Muscle layer of colon (tissue), 2 donors: ENCODE data around the gene GNG12.

ENCODE experiments used
- H3K27ac ChIP-seq: one replicate; pipeline ENCODE4 v1.7.0; 2013; ENCODE audit warnings: low read depth, mild to moderate bottlenecking, low read length, moderate library complexity
- H3K27me3 ChIP-seq, 2 donors: one replicate each; pipeline ENCODE4 v1.7.0; 2013; ENCODE audit warnings: low read length in 2 of 2, mild to moderate bottlenecking in 2 of 2; ENCODE audit not compliant: insufficient read depth in 2 of 2, control insufficient read depth in 1 of 2
- H3K36me3 ChIP-seq: one replicate; pipeline ENCODE4 v1.7.0; 2013; ENCODE audit warnings: mild to moderate bottlenecking, low read length; ENCODE audit not compliant: insufficient read depth
- H3K4me1 ChIP-seq: one replicate; pipeline ENCODE4 v1.7.0; 2013; ENCODE audit warnings: mild to moderate bottlenecking, low read length; ENCODE audit not compliant: insufficient read depth
- H3K4me3 ChIP-seq, 2 donors: one replicate each; pipeline ENCODE4 v1.7.0; 2013; ENCODE audit warnings: low read length in 2 of 2, low read depth in 1 of 2, mild to moderate bottlenecking in 1 of 2, moderate library complexity in 1 of 2
- H3K9ac ChIP-seq: one replicate; pipeline ENCODE4 v1.7.0; 2013; ENCODE audit warnings: low read length
- H3K9me3 ChIP-seq: one replicate; pipeline ENCODE4 v1.7.0; 2013; ENCODE audit warnings: mild to moderate bottlenecking, low read length
- donor health status: abdominal sarcoma.
- donor health status: Adenocarcinoma of cecum.

GNG12 gene

DNA sequence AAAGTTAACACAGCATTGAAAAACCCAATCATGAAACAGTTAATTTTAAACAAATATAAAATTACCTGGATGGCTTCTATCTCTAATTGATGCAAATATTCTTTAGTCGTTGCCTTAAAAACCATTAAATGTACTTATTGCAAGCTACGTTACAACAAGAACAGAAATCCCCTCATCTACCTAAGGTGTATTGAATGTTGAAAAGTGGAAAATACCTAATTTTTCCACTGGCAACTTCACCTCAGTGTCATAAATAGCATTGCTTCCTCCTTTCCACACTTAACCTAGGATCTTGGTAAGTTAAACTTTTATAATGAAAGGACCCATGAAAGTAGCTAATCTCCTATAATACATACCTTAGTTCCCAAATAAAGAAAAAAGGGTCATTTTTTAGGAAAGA, 142.9 kb downstream of the GNG12 start:
- peaks cover 8% of the 10 kb centered on the region for H3K4me1 ChIP-seq
- no peaks in the 10 kb centered on the region for H3K27me3 ChIP-seq
- no peak overlapping the region for H3K27ac ChIP-seq
- no peak overlapping the region for H3K4me3 ChIP-seq
- no peaks in the 10 kb centered on the region for H3K9me3 ChIP-seq
- peaks cover 3% of the 10 kb centered on the region for H3K36me3 ChIP-seq
- no peak overlapping the region for H3K9ac ChIP-seq

DNA sequence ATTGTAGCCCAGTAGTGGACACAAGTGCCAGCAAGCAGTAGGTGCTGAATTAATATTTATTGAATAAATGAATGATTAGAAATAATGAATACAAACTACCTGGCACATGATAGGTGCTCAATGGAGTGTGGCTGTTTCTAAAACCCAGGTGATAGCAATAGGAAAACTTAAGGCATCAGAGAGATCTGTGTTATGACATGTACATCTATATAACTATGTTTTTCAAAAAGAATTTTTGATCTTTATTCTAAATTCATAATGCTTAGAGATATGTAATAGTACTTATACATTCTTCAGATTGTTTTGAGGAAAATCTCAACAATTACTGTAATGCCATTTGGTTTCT, 143.3 kb downstream of the GNG12 start:
- Histone ChIP-seq H3K9ac (no peak overlapping the region), H3K4me3 (no peak overlapping the region), H3K9me3 (no peaks in the 10 kb centered on the region), H3K36me3 (peaks cover 3% of the 10 kb centered on the region), H3K4me1 (peaks cover 8% of the 10 kb centered on the region), H3K27me3 (no peaks in the 10 kb centered on the region), H3K27ac (no peak overlapping the region)

DNA sequence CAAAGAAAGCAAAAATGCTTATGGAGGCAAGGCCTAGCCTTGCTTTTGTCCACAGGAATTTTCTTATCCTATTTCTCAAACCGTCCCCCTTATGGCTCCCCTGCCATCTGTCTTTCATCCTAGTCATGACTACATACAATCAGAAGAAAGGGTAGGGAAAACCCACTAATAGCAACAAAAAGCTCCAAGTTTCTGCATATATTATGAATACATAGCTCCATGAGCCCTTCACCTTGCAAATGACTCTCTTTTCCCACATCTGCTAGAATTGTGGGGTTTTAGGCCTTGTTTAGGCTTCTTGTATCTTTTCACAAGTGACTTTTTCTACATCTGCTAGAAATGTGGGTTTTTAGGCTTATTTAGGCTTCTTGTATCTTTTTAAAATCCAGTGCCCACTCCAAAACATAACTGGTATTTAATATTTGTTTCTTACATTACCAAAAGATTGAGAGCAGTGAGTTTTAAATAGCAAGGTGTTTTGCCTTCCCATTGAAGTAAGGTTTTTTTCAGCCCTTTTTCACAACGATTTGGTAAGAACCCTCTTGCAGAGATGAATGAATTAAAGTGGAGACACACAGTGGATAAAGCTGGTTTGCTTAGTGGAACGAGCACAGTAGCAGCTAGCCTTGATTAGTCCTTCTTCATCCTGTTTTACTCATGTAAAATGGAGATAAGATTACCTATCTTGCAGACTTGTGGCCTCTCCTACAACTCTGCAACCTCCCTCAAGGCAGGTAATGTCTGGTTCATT, 143.8 kb downstream of the GNG12 start:
- Histone ChIP-seq H3K4me1 (peaks cover 10% of the 10 kb centered on the region), H3K4me3 (no peak overlapping the region), H3K36me3 (peaks cover 3% of the 10 kb centered on the region), H3K9me3 (no peaks in the 10 kb centered on the region), H3K27ac (no peak overlapping the region), H3K9ac (no peak overlapping the region), H3K27me3 (no peaks in the 10 kb centered on the region)

DNA sequence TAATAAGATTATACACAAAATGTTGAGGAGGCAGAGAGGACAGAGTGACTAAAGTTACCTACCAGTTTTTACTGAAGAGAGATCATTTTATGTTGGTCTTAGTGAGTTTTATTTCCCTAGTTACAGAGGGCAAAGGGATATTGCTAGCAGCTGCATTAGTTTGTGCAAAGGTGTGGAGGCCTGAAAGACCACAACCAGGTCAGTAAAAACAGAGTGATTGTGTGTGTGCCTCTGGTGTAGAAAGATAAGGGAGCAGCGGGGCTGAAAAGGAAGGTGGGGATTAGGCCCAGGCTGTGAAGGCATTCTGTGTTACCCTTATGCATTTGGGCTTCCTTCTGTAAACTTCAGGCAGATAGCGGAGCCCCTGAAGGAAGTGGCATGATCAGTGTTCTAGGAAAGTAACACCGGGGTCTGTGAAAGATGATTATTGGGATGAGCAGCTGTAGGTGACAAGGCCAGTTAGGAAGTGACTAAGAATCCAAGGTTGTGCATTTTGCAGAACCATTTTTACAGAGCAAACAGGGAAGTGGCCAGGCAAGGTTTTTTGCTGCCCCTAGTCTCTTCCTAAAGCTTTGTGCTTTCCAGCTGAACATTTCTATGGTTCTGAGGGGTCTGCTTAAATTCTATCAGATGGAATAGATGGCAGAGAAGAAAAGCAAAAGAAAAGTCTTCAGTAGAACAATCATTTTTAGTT, 144.6 kb downstream of the GNG12 start:
- no peaks in the 10 kb centered on the region for H3K27me3 ChIP-seq
- H3K27ac ChIP-seq, result no peak overlapping the region
- H3K9me3 ChIP-seq, result no peaks in the 10 kb centered on the region
- H3K36me3 ChIP-seq, result peaks cover 3% of the 10 kb centered on the region
- H3K4me1 ChIP-seq, result peaks cover 15% of the 10 kb centered on the region
- H3K4me3 ChIP-seq, result no peak overlapping the region
- no peak overlapping the region for H3K9ac ChIP-seq

DNA sequence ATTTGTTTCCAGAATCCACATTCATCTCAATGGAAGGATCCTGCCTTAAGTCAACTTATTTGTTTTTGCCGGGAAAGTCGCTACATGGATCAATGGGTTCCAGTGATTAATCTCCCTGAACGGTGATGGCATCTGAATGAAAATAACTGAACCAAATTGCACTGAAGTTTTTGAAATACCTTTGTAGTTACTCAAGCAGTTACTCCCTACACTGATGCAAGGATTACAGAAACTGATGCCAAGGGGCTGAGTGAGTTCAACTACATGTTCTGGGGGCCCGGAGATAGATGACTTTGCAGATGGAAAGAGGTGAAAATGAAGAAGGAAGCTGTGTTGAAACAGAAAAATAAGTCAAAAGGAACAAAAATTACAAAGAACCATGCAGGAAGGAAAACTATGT, 145.6 kb downstream of the GNG12 start:
- peaks cover 3% of the 10 kb centered on the region for H3K36me3 ChIP-seq
- H3K4me3 ChIP-seq, result no peak overlapping the region
- H3K27me3 ChIP-seq, result no peaks in the 10 kb centered on the region
- H3K9ac ChIP-seq, result no peak overlapping the region
- no peaks in the 10 kb centered on the region for H3K9me3 ChIP-seq
- peaks cover 15% of the 10 kb centered on the region for H3K4me1 ChIP-seq
- H3K27ac ChIP-seq, result no peak overlapping the region

DNA sequence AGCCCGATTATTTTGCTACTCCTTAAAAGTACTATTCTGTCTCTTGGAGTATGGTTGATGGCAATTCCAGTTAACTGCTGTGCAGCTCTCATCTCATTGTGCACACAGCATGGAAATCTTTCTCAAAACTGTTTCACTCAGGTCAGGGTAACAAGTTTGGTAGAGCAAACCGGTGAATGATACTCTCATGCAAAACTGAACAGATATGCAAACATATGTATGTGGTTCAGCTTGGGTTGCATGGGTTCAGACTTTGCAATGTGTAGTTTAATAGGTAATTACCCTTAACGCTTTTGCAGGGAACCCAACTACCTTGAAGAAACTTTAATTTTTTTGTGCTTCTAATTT, 146.1 kb downstream of the GNG12 start:
- Histone ChIP-seq H3K9ac (no peak overlapping the region), H3K27ac (peak overlapping the region; percentile 86), H3K4me1 (peaks cover 15% of the 10 kb centered on the region)

DNA sequence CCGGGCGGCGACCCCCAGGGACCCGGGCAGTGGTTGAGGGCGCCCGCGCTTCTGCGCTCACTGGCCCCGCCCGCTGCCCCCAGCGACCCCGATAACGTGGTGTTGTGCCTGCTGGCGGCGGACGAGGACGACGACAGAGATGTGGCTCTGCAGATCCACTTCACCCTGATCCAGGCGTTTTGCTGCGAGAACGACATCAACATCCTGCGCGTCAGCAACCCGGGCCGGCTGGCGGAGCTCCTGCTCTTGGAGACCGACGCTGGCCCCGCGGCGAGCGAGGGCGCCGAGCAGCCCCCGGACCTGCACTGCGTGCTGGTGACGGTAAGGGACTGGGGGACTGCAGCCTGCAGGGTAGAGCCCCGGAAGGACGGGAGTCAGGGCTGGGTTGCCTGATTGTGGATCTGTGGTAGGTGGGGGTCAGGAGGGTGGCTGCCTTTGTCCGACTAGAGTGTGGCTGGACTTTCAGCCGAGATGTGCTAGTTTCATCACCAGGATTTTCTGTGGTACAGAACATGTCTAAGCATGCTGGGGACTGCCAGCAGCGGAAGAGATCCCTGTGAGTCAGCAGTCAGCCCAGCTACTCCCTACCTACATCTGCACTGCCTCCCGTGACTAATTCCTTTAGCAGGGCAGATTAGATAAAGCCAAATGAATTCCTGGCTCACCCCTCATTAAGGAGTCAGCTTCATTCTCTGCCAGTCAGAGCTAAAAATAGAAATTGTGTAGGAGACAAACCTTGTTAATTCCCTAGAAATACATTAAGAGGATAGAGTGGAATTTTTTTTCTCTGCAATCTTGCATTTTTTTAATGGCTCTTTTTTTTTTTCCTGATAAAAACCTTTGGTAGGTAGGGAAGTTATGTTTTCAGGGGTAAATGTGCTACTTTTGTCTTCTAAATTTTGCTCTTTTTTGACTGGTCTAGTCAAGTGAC, 146.7 kb downstream of the GNG12 start:
- Histone ChIP-seq H3K4me3 (peak overlapping the region; percentile 39 to 83), H3K27ac (peak overlapping the region; percentile 86), H3K9me3 (no peaks in the 10 kb centered on the region), H3K4me1 (peaks cover 15% of the 10 kb centered on the region), H3K27me3 (no peaks in the 10 kb centered on the region), H3K9ac (peak overlapping the region; percentile 54), H3K36me3 (peaks cover 3% of the 10 kb centered on the region)

More for the DNA sequence above, 146.1 kb downstream of the GNG12 start:
- H3K36me3 ChIP-seq, result peaks cover 3% of the 10 kb centered on the region
- peak overlapping the region; percentile 39 to 83 for H3K4me3 ChIP-seq
- H3K27me3 ChIP-seq, result no peaks in the 10 kb centered on the region
- H3K9me3 ChIP-seq, result no peaks in the 10 kb centered on the region

DNA sequence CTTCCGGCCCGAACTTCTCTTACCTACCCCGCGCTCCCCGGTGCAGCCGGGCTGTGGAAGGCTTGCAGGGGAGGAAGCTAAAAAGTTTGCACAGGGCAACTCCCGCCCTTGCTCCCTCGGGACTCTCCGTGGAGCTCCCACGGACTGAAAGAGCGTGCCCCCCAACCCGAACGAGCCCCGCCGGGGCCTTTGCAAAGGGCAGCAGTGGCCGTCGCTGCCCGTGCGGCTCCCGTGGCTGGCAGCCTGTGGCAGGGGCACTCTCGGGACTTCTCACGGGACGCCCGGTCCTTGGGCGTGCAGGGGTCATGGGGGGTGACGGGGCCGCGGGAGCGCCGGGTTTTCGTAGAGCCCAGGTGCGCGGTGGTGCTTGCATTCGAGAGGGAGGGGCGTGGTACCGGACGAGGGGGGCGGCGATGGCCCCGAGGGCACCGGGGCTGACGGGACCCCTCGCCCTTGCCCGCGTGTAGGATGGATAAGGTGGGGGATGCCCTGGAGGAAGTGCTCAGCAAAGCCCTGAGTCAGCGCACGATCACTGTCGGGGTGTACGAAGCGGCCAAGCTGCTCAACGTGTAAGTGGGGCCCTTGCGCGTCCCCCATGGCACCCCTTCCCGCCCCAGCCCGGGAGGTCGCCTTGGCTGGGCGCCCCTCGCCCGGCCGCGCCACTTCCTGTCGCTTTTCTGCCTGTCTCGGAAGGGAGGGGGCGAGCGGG, 147.6 kb downstream of the GNG12 start:
- peaks cover 3% of the 10 kb centered on the region for H3K36me3 ChIP-seq
- peak overlapping the region; percentile 86 for H3K27ac ChIP-seq
- H3K9me3 ChIP-seq, result no peaks in the 10 kb centered on the region
- peaks cover 15% of the 10 kb centered on the region for H3K4me1 ChIP-seq
- H3K9ac ChIP-seq, result peak overlapping the region; percentile 54
- H3K27me3 ChIP-seq, result no peaks in the 10 kb centered on the region
- H3K4me3 ChIP-seq, result peak overlapping the region; percentile 39 to 83

DNA sequence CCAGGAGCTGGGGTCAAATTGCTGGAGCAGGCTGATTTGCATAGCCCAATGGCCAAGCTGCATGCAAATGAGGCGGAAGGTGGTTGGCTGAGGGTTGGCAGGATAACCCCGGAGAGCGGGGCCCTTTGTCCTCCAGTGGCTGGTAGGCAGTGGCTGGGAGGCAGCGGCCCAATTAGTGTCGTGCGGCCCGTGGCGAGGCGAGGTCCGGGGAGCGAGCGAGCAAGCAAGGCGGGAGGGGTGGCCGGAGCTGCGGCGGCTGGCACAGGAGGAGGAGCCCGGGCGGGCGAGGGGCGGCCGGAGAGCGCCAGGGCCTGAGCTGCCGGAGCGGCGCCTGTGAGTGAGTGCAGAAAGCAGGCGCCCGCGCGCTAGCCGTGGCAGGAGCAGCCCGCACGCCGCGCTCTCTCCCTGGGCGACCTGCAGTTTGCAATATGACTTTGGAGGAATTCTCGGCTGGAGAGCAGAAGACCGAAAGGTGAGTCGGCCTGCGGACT, 148.2 kb downstream of the GNG12 start, which contains the start of gene GADD45A:
Gene GADD45A (plus strand): TSS at position 135 of the 491 bp plus-strand sequence. CDS start 294 bp downstream, at position 429.
- H3K4me1 ChIP-seq, result peaks cover 15% of the 10 kb centered on the region

DNA sequence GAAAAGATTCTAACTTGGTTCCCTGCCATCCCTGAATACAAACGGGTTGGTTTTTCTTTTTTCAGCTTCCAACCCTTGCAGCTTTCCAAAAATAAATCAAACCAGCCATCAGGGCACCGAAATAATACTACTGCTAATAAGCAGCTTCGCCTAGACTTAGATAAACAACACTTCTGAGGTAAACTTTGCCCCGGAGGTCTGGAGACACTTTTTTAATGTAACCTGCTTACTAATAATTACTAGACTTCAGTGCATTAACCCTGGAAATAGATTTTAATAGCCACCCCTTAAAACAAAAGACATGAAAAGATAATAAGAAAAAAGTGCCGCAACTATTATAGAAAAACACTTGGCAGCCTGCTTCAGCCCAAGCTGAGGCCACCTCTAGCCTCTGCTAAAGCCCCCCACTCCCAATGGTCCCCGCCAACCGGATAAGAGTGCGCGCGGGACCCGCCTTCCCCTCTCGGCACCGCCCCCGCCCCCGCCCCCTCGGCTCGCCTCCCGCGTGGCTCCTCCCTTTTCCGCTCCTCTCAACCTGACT, 148.7 kb downstream of the GNG12 start:
- peak overlapping the region; percentile 86 for H3K27ac ChIP-seq
- H3K9me3 ChIP-seq, result no peaks in the 10 kb centered on the region
- no peak overlapping the region for H3K9ac ChIP-seq
- peaks cover 3% of the 10 kb centered on the region for H3K36me3 ChIP-seq
- H3K4me3 ChIP-seq, result peak overlapping the region in 1 of 2 donors; percentile 83
- peaks cover 15% of the 10 kb centered on the region for H3K4me1 ChIP-seq
- no peaks in the 10 kb centered on the region for H3K27me3 ChIP-seq

More for the DNA sequence above, 148.2 kb downstream of the GNG12 start, which contains the start of gene GADD45A:
- Histone ChIP-seq H3K27ac (peak within 1 kb of the TSS; percentile 86), H3K36me3 (peaks cover 3% of the 10 kb centered on the region), H3K4me3 (peak within 1 kb of the TSS; percentile 39 to 83), H3K9ac (peak within 1 kb of the TSS; percentile 54), H3K27me3 (no peaks in the 10 kb centered on the region), H3K9me3 (no peaks in the 10 kb centered on the region)
